LNCaP clone FGC (cell line): ENCODE data around the gene LRRC52.

Source experiments
- DNase-seq: peaks from one replicate; pipeline ENCODE4 v3.0.0-alpha.2; 2011; ENCODE audit warnings: low read depth
- H3K4me3 ChIP-seq: 2 replicates; pipeline ENCODE4 v1.5.1; 2011; ENCODE audit warnings: mild to moderate bottlenecking, low read depth, low read length, control low read depth
- CTCF ChIP-seq: IDR thresholded peaks from 2 replicates; pipeline ENCODE4 v1.5.1; 2012; ENCODE audit warnings: mild to moderate bottlenecking; ENCODE audit not compliant: control insufficient read depth, insufficient read depth; ENCODE audit errors: extremely low read depth

The LRRC52 gene

GRCh38 chr1:165543532-165544438 is at the start of gene LRRC52:
TSS of gene LRRC52 (plus strand) at chr1:165544000. CDS start at chr1:165544297, 297 bp downstream.
- DNase-seq = peak; percentile 40

GRCh38 chr1:165494949-165495857 is 48.6 kb upstream of the LRRC52 start:
- no peak overlapping the region for H3K4me3 ChIP-seq
- no peak for TF ChIP-seq CTCF
- peak; percentile 74 for DNase-seq

More at GRCh38 chr1:165543532-165544438, at the start of gene LRRC52:
- H3K4me3 ChIP-seq = no peak within 1 kb of the TSS
- TF ChIP-seq CTCF = no peak

GRCh38 chr1:165495858-165496205 is 48.0 kb upstream of the LRRC52 start:
- no peak for DNase-seq
- H3K4me3 ChIP-seq = no peak overlapping the region
- TF ChIP-seq CTCF = no peak

GRCh38 chr1:165496501-165496900 is 47.3 kb upstream of the LRRC52 start:
- DNase-seq = no peak
- no peak for TF ChIP-seq CTCF
- H3K4me3 ChIP-seq = no peak overlapping the region

- H3K4me3 ChIP-seq = no peak overlapping the region
- TF ChIP-seq CTCF = no peak
- DNase-seq = no peak
Measured at GRCh38 chr1:165497069-165498013, 46.5 kb upstream of the LRRC52 start.

- TF ChIP-seq CTCF = no peak
- no peak for DNase-seq
- H3K4me3 ChIP-seq = no peak overlapping the region
Measured at GRCh38 chr1:165501330-165501969, 42.4 kb upstream of the LRRC52 start.
